Endothelial cell of umbilical vein (primary cell): ENCODE data around the gene TRPM1. TPM values are rescaled to one million over a fixed set of nuclear protein-coding genes. Genes with fewer than 3 reads are reported as not detected.

Experiments used
- BruUV-seq: library from RNA; stranded (reverse); fragments of 400-500 nt; replicated peaks from 2 replicates; lab custom pipeline; 2021; lab: Mats Ljungman, UMichigan
- CTCF ChIA-PET: fragments of 300-600, 350-600 bp; sonication (Branson Sonifier 250); formaldehyde crosslinking; loops from one replicate; lab custom pipeline; 2021; ENCODE audit warnings: antibody characterized with exemption, inconsistent platforms; lab: Charles Lee
- POLR2A ChIA-PET: fragments of 300-600, 350-600 bp; sonication (Branson Sonifier 250); formaldehyde crosslinking; loops from one replicate; lab custom pipeline; 2021; ENCODE audit warnings: antibody characterized with exemption, inconsistent platforms; lab: Charles Lee
- DNase-seq: peaks from one replicate; pipeline ENCODE4 v3.0.0-alpha.2; 2011; ENCODE audit warnings: low read depth, low spot score
- FAIRE-seq: peaks from 2 replicates; lab custom pipeline; 2011; peaks lifted over from hg19 to GRCh38; lab: Jason Lieb, UNC
- H2AFZ ChIP-seq: 2 replicates; pipeline ENCODE4 v1.6.0; 2012; ENCODE audit warnings: low read depth, low read length, control low read depth, inconsistent platforms
- H3K27ac ChIP-seq: 2 replicates; pipeline ENCODE4 v1.5.1; 2011; ENCODE audit warnings: low read depth, mild to moderate bottlenecking, control low read depth, low read length, moderate library complexity; ENCODE audit not compliant: insufficient read depth
- H3K27me3 ChIP-seq, 2 experiments: 2 replicates each; pipeline versions ENCODE4 v1.6.0 to v1.6.1; 2011; ENCODE audit warnings: low read length in 2 of 2, mixed read lengths in 1 of 2; ENCODE audit not compliant: control insufficient read depth in 2 of 2, insufficient read depth in 2 of 2
- H3K36me3 ChIP-seq, 2 experiments: 2 replicates in 1 of 2; 3 replicates in 1 of 2; pipeline ENCODE4 v1.5.1; 2011; ENCODE audit warnings: low read length in 2 of 2, mild to moderate bottlenecking in 1 of 2, moderate library complexity in 1 of 2; ENCODE audit not compliant: control insufficient read depth in 2 of 2, insufficient read depth in 2 of 2; ENCODE audit errors: extremely low read depth in 1 of 2
- H3K4me1 ChIP-seq: 3 replicates; pipeline ENCODE4 v1.5.1; 2011; ENCODE audit warnings: mild to moderate bottlenecking, low read length; ENCODE audit not compliant: control insufficient read depth, insufficient read depth; ENCODE audit errors: extremely low read depth
- H3K4me2 ChIP-seq: 2 replicates; pipeline ENCODE4 v1.6.1; 2011; ENCODE audit warnings: low read length, control low read depth, mixed read lengths; ENCODE audit not compliant: insufficient read depth
- H3K4me3 ChIP-seq, 3 experiments: fragments of 200-600 bp in 1 of 3; sonication (generic), shearing (Covaris generic) in 1 of 3; replicated peaks in 1 of 3; 2 replicates each; pipeline ENCODE4 v1.5.1; 2011 to 2016; ENCODE audit warnings: control low read depth in 3 of 3, low read length in 3 of 3, mild to moderate bottlenecking in 2 of 3, inconsistent platforms in 1 of 3, low read depth in 1 of 3, moderate library complexity in 1 of 3; ENCODE audit not compliant: insufficient read depth in 1 of 3
- H3K79me2 ChIP-seq: 2 replicates; pipeline ENCODE4 v1.6.0; 2012; ENCODE audit warnings: low read length, inconsistent platforms; ENCODE audit not compliant: control insufficient read depth, insufficient read depth
- H3K9ac ChIP-seq: replicated peaks from 2 replicates; pipeline ENCODE3; 2011; ENCODE audit warnings: low read length, control low read depth; ENCODE audit not compliant: insufficient read depth; ENCODE audit errors: extremely low read depth
- H3K9me1 ChIP-seq: replicated peaks from 3 replicates; pipeline ENCODE4 v1.6.0; 2011; ENCODE audit warnings: mild to moderate bottlenecking, low read length; ENCODE audit not compliant: control insufficient read depth, insufficient read depth; ENCODE audit errors: extremely low read depth
- H3K9me3 ChIP-seq: replicated peaks from 2 replicates; pipeline ENCODE4 v1.5.1; 2012; ENCODE audit warnings: low read length, inconsistent platforms; ENCODE audit not compliant: control insufficient read depth, insufficient read depth
- H4K20me1 ChIP-seq: replicated peaks from 2 replicates; pipeline ENCODE3; 2011; ENCODE audit warnings: mild to moderate bottlenecking, low read length; ENCODE audit not compliant: control insufficient read depth, insufficient read depth; ENCODE audit errors: extremely low read depth
- FOS ChIP-seq: IDR thresholded peaks from 2 replicates; pipeline ENCODE4 v1.6.1; 2011; ENCODE audit warnings: mild to moderate bottlenecking, low read length, moderate library complexity, borderline replicate concordance; ENCODE audit not compliant: insufficient read depth
- POLR2A ChIP-seq: IDR thresholded peaks from 2 replicates; pipeline ENCODE4 v1.6.1; 2012; ENCODE audit warnings: low read depth, mild to moderate bottlenecking, control low read depth, low read length
- POLR2AphosphoS5 ChIP-seq: IDR thresholded peaks from 2 replicates; pipeline ENCODE4 v1.6.1; 2012; ENCODE audit warnings: low read depth, mild to moderate bottlenecking, control low read depth, low read length, moderate library complexity; ENCODE audit not compliant: insufficient read depth
- dilution Hi-C: fragments of 300-500 bp; cut with MboI; formaldehyde crosslinking; loops from one replicate; pipeline ENCODE4 v1.15.0; 2019; ENCODE audit warnings: low sequenced_read_pairs; ENCODE audit not compliant: extremely low pct_ligation_motif_present
- intact Hi-C: fragments of 100-400 bp; cut with micrococcal nuclease; formaldehyde crosslinking; loops from one replicate; pipeline ENCODE4 v1.10.0; 2022
- polyA plus RNA-seq, 4 experiments: library from polyadenylated mRNA; depleted of rRNA in 3 of 4; stranded (reverse) in 3 of 4; unstranded in 1 of 4; fragments of >200 nt; gene quantifications; 2 replicates each; pipeline versions ENCODE4 v1.2.1 to v1.2.3, GENCODE V29; 2011 to 2012; ENCODE audit warnings: missing spikeins in 1 of 4
- total RNA-seq: library from RNA; stranded (reverse); gene quantifications from 2 replicates; pipeline ENCODE4 v1.2.3, GENCODE V29; 2021

TRPM1 gene
- total and polyA plus RNA-seq, 2 donors (not counting 3 experiments of a cell fraction or from before 2014, with no cell fraction given) = 0.19 TPM; not detected in 1

DNA sequence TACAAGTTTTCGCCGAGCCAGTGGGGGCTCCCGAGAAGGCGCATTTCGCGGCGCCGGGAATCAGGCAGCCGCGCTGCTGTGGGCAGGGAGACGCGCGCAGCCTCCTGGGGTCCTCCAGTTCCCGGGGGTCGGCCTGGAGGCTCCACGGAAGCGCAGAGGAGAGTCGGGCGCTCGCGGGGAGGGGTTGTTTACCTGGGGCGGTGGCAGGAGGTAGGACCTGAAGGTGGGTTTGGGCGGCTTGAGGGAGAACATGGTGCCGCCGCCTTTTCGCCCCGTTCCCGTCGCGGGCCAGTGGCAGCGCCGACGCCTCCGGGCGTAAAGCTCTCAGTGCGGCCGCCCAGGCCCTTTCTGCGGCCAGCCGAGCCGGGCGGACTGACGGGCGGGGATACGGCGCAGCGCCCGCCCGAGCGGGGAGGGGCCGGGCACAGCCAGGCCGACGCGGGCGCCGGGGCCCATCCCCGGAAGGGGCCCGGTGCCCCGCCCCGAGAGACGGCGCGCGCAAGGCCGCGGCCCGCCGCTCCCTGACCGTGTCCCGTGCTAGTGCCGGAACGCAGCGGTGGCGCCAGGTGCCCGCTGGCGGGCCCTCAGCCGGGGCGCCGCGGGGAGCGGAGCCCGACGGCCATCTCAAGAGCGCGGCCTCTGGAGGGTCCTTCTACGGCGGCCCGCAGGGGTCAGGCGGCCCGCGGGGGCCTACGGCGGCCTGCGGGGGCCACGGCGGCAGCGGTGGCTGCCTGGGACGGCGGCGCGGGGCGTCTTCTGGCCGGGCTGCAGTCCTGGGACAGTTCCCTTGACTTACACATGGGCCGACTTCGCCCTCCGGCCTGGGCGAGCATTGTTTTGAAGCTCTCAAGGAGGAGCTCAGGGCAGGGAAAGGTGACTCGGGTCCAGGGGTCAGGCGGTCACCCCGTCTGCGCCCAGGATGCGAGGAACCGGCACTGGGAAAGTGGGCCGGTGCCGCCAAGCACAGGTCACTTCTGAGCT, 110.0 kb downstream of the TRPM1 start, which contains the start of gene MTMR10:
Gene MTMR10 (minus strand): TSS at position 374 of the 981 bp plus-strand sequence. CDS start 122 bp downstream, at position 252.
- dilution Hi-C loops (no loop called here), intact Hi-C loops (loop anchor here (1.0 to 2.0 kb wide), 3 partner anchors 31 to 89 kb away; no protein-coding TSS in a partner anchor)
- Histone ChIP-seq H3K27me3 (no peaks in the 10 kb centered on the region), H3K27ac (peak within 1 kb of the TSS; percentile 88), H3K36me3 (peaks cover 2 to 7% of the 10 kb centered on the region in 2 experiments), H3K4me3 (peak within 1 kb of the TSS; percentile 81 to 96 (median 91)), H3K4me1 (peaks cover 30% of the 10 kb centered on the region), H3K9me3 (no peaks in the 10 kb centered on the region), H3K79me2 (peaks cover 41% of the 10 kb centered on the region), H3K9ac (peak within 1 kb of the TSS; percentile 92), H4K20me1 (no peaks in the 10 kb centered on the region), H3K4me2 (peak within 1 kb of the TSS; percentile 100), H3K9me1 (no peaks in the 10 kb centered on the region), H2AFZ (peak within 1 kb of the TSS; percentile 89)
- FAIRE-seq = peak; percentile 63
- CTCF ChIA-PET = interaction anchor here (0.7 to 13.6 kb wide), 9 partner anchors 12 to 137 kb away, joined by 3 to 175 read pairs (median 5); no protein-coding TSS in a partner anchor
- TF ChIP-seq POLR2A = peak; percentile 93
- peak; percentile 97 for TF ChIP-seq POLR2AphosphoS5
- TF ChIP-seq FOS = no peak
- POLR2A ChIA-PET = interaction anchor here (0.6 to 2.9 kb wide), 10 partner anchors 9 to 140 kb away, joined by 3 to 9 read pairs (median 4); no protein-coding TSS in a partner anchor
- BruUV-seq = TSS peak; percentile 69
- DNase-seq = peak; percentile 78
